CD14-positive monocyte (primary cell): ENCODE data around the gene ACOT7. TPM values are rescaled to one million over a fixed set of nuclear protein-coding genes. Genes with fewer than 3 reads are reported as not detected.
A peak's percentile ranks its signal among the peaks of the same experiment; 100 is the strongest.

Source experiments
- DNase-seq, 3 donors: peaks; one replicate each; pipeline ENCODE4 v3.0.0-alpha.2; 2011 to 2022
- H2AFZ ChIP-seq: 2 replicates; pipeline ENCODE4 v1.6.0; 2012; ENCODE audit warnings: mild to moderate bottlenecking, low read depth, low read length, inconsistent platforms; ENCODE audit not compliant: insufficient read depth, poor library complexity, severe bottlenecking
- H3K27ac ChIP-seq, 2 donors: 1 replicate in 1 of 2; 2 replicates in 1 of 2; pipeline ENCODE4 v1.5.1; 2012 to 2013; ENCODE audit warnings: low read length in 2 of 2, control low read depth in 1 of 2, inconsistent platforms in 1 of 2, low read depth in 1 of 2, mild to moderate bottlenecking in 1 of 2
- H3K27me3 ChIP-seq, 2 donors: one replicate each; pipeline versions ENCODE4 v1.6.0 to v1.6.1; 2011 to 2013; ENCODE audit warnings: low read length in 2 of 2; ENCODE audit not compliant: control insufficient read depth in 2 of 2, insufficient read depth in 2 of 2
- H3K36me3 ChIP-seq, 2 donors: replicated peaks in 1 of 2; 1 replicate in 1 of 2; 2 replicates in 1 of 2; pipeline versions ENCODE4 v1.5.1 to v1.6.1; 2012 to 2013; ENCODE audit warnings: low read length in 2 of 2, control low read depth in 1 of 2, inconsistent platforms in 1 of 2, mild to moderate bottlenecking in 1 of 2; ENCODE audit not compliant: insufficient read depth in 2 of 2, control insufficient read depth in 1 of 2
- H3K4me1 ChIP-seq, 2 donors: 1 replicate in 1 of 2; 2 replicates in 1 of 2; pipeline versions ENCODE4 v1.5.1 to v1.6.1; 2012 to 2013; ENCODE audit warnings: low read length in 2 of 2, control low read depth in 1 of 2, inconsistent platforms in 1 of 2, mild to moderate bottlenecking in 1 of 2, moderate library complexity in 1 of 2; ENCODE audit not compliant: insufficient read depth in 2 of 2, control insufficient read depth in 1 of 2
- H3K4me2 ChIP-seq: replicated peaks from 2 replicates; pipeline ENCODE3; 2012; ENCODE audit warnings: low read length, moderate library complexity, mild to moderate bottlenecking; ENCODE audit not compliant: poor library complexity, severe bottlenecking; ENCODE audit errors: extremely low read depth
- H3K4me3 ChIP-seq, 3 experiments: fragments of 200-600 bp in 1 of 3; sonication (generic) in 1 of 3; replicated peaks in 1 of 3; 1 replicate in 2 of 3; 2 replicates in 1 of 3; pipeline ENCODE4 v1.5.1; 2011 to 2013; ENCODE audit warnings: low read length in 3 of 3, mild to moderate bottlenecking in 3 of 3, control low read depth in 2 of 3, low read depth in 2 of 3, inconsistent platforms in 1 of 3, moderate library complexity in 1 of 3
- H3K79me2 ChIP-seq: 2 replicates; pipeline ENCODE4 v1.6.0; 2012; ENCODE audit warnings: mild to moderate bottlenecking, control low read depth, inconsistent platforms, low read length, moderate library complexity; ENCODE audit not compliant: insufficient read depth
- H3K9ac ChIP-seq: 2 replicates; pipeline ENCODE4 v1.6.0; 2017; ENCODE audit warnings: low read length, mild to moderate bottlenecking; ENCODE audit not compliant: insufficient read depth, poor library complexity, severe bottlenecking
- H3K9me3 ChIP-seq, 2 donors: replicated peaks in 1 of 2; 1 replicate in 1 of 2; 2 replicates in 1 of 2; pipeline versions ENCODE4 v1.5.1 to v1.6.1; 2012 to 2013; ENCODE audit warnings: low read length in 2 of 2, control low read depth in 1 of 2; ENCODE audit not compliant: control insufficient read depth in 1 of 2, insufficient read depth in 1 of 2
- H4K20me1 ChIP-seq: 2 replicates; pipeline ENCODE4 v1.6.0; 2012; ENCODE audit warnings: mild to moderate bottlenecking, low read length, control low read depth, moderate library complexity; ENCODE audit not compliant: insufficient read depth
- H3K27ac Mint-ChIP-seq, 7 donors: one replicate each; pipeline ENCODE4 v1.8.0; 2020; ENCODE audit warnings: mild to moderate bottlenecking in 7 of 7, mixed read lengths in 7 of 7, moderate library complexity in 6 of 7, inconsistent platforms in 2 of 7
- H3K27me3 Mint-ChIP-seq, 3 donors: one replicate each; pipeline ENCODE4 v1.8.0; 2021 to 2022; ENCODE audit warnings: low read depth in 3 of 3, mild to moderate bottlenecking in 3 of 3, mixed read lengths in 3 of 3, moderate library complexity in 3 of 3, inconsistent platforms in 1 of 3
- H3K36me3 Mint-ChIP-seq, 2 donors: one replicate each; pipeline ENCODE4 v1.8.0; 2020; ENCODE audit warnings: mixed read lengths in 2 of 2, inconsistent platforms in 1 of 2, mild to moderate bottlenecking in 1 of 2
- H3K4me1 Mint-ChIP-seq: one replicate; pipeline ENCODE4 v1.8.0; 2020; ENCODE audit warnings: mild to moderate bottlenecking, mixed read lengths
- H3K4me3 Mint-ChIP-seq, 2 donors: one replicate each; pipeline ENCODE4 v1.8.0; 2020; ENCODE audit warnings: mild to moderate bottlenecking in 2 of 2, mixed read lengths in 2 of 2, moderate library complexity in 1 of 2
- H3K9me3 Mint-ChIP-seq, 7 donors: one replicate each; pipeline ENCODE4 v1.8.0; 2020 to 2022; ENCODE audit warnings: mixed read lengths in 7 of 7, mild to moderate bottlenecking in 6 of 7, moderate library complexity in 6 of 7, inconsistent platforms in 2 of 7
- WGBS: methylation state at CpG from one replicate; pipeline ENCODE4 v1.1.5; 2013; ENCODE audit warnings: missing lambda C conversion rate; ENCODE audit not compliant: insufficient coverage; 5-methylcytosine and 5-hydroxymethylcytosine counted together
- intact Hi-C, 2 donors: fragments of 100-400 bp; cut with micrococcal nuclease; formaldehyde crosslinking; loops; one replicate each; pipeline versions ENCODE4 v1.15.0 to v1.15.1; 2023
- polyA plus RNA-seq, 3 donors: library from polyadenylated mRNA; depleted of rRNA in 1 of 3; unstranded in 2 of 3; stranded (reverse) in 1 of 3; fragments of 300-500 nt in 2 of 3; fragments of >200 nt in 1 of 3; fragmentation: Illumina TruSeq in 2 of 3; gene quantifications; 1 replicate in 2 of 3; 2 replicates in 1 of 3; pipeline ENCODE4 v1.2.3, GENCODE V29; 2012 to 2021
- TF ChIP-seq, protein P1 (sequence below): fragments of 200-600 bp; IDR thresholded peaks from one replicate; pipeline ENCODE4 v1.8.0; 2022; ENCODE audit warnings: antibody characterized with exemption, mild to moderate bottlenecking

The ACOT7 gene
- polyA plus RNA-seq, 3 donors = 0.63 to 4.3 (median 1.4) TPM

GRCh38 chr1:6300342-6301048 lies 93.1 kb downstream of the ACOT7 start:
- 97% methylated on average over 29 of the region's 32 CpGs for WGBS
- H3K4me1 Mint-ChIP-seq = no peaks in the 10 kb centered on the region

DNA sequence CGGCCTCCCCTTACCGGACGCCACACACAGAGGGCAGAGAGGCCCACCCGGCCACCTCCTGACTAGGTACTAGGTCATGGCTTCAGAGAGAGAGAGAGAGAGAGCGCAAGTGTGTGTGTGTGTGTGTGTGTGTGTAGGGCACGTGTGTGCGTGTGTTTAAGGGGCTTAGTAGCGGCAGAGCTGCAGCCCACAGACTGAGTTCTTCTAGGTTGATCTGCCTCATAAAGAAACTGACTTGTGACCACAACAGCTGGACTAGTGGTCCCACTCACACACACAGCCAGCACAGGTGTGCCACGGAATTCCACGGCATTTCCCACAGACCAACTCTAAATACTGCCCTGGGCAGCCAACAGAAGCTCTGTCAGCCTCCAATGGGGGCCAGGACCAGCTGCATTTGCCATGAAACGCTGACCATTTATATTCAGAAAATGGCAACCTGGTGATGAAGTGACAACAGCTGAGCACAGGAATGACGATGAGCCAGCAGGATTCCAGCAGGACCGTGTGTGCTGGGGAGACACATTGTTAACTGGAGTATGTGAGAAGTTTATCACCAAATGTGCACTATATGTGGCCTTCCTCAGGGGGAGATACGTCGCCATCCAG lies 93.9 kb downstream of the ACOT7 start:
- Histone ChIP-seq H3K27me3 (no peaks in the 10 kb centered on the region), H3K79me2 (no peaks in the 10 kb centered on the region), H3K4me3 (no peak overlapping the region), H3K4me2 (no peak overlapping the region), H3K4me1 (no peaks in the 10 kb centered on the region), H2AFZ (no peak overlapping the region), H3K27ac (no peak overlapping the region), H3K9ac (no peak overlapping the region), H3K36me3 (no peaks in the 10 kb centered on the region), H4K20me1 (no peaks in the 10 kb centered on the region), H3K9me3 (no peaks in the 10 kb centered on the region)
- Mint-ChIP-seq H3K27me3 (peaks cover 0 to 1% (median 0%) of the 10 kb centered on the region in 3 donors), H3K4me1 (no peaks in the 10 kb centered on the region), H3K27ac (peak overlapping the region in 1 of 7 donors; percentile 41), H3K4me3 (peak overlapping the region in 1 of 2 donors; percentile 24), H3K36me3 (peaks cover 0 to 2% of the 10 kb centered on the region in 2 donors), H3K9me3 (no peaks in the 10 kb centered on the region)
- WGBS = 93% methylated on average over 11 of the region's 15 CpGs
- TF ChIP-seq, protein P1, sequence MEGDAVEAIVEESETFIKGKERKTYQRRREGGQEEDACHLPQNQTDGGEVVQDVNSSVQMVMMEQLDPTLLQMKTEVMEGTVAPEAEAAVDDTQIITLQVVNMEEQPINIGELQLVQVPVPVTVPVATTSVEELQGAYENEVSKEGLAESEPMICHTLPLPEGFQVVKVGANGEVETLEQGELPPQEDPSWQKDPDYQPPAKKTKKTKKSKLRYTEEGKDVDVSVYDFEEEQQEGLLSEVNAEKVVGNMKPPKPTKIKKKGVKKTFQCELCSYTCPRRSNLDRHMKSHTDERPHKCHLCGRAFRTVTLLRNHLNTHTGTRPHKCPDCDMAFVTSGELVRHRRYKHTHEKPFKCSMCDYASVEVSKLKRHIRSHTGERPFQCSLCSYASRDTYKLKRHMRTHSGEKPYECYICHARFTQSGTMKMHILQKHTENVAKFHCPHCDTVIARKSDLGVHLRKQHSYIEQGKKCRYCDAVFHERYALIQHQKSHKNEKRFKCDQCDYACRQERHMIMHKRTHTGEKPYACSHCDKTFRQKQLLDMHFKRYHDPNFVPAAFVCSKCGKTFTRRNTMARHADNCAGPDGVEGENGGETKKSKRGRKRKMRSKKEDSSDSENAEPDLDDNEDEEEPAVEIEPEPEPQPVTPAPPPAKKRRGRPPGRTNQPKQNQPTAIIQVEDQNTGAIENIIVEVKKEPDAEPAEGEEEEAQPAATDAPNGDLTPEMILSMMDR = no peak
- no peak for DNase-seq
- intact Hi-C loops = no loop called here

More at GRCh38 chr1:6300342-6301048, 93.1 kb downstream of the ACOT7 start:
- intact Hi-C loops = no loop called here
- no peak for DNase-seq
- H3K27ac Mint-ChIP-seq = peak overlapping the region in 1 of 7 donors; percentile 37
- H3K9me3 Mint-ChIP-seq = no peaks in the 10 kb centered on the region
- no peaks in the 10 kb centered on the region for H3K4me1 ChIP-seq
- peaks cover 0 to 1% (median 0%) of the 10 kb centered on the region in 3 donors for H3K27me3 Mint-ChIP-seq
- no peak overlapping the region for H3K4me3 Mint-ChIP-seq
- no peak overlapping the region for H3K4me2 ChIP-seq
- no peak overlapping the region for H3K4me3 ChIP-seq
- no peaks in the 10 kb centered on the region for H3K36me3 ChIP-seq
- H3K36me3 Mint-ChIP-seq = no peaks in the 10 kb centered on the region
- no peaks in the 10 kb centered on the region for H3K79me2 ChIP-seq
- no peaks in the 10 kb centered on the region for H4K20me1 ChIP-seq
- H3K9me3 ChIP-seq = no peaks in the 10 kb centered on the region
- H3K9ac ChIP-seq = no peak overlapping the region
- TF ChIP-seq, protein P1 = no peak
- H3K27ac ChIP-seq = no peak overlapping the region
- no peak overlapping the region for H2AFZ ChIP-seq
- no peaks in the 10 kb centered on the region for H3K27me3 ChIP-seq
